HG02678 (cell line): ENCODE results near the gene NDUFA7.
"Not testable (repeated sequence)": the region's sequence is repeated elsewhere in the genome, so short reads cannot be mapped to it uniquely, and the experiment has no call there.

Experiments used
- ATAC-seq: cut with Tn5 transposase; IDR thresholded peaks from one replicate; pipeline ENCODE4 v1.9.1; 2021; ENCODE audit warnings: mild to moderate bottlenecking, moderate library complexity; ENCODE audit not compliant: unreplicated experiment

The NDUFA7 gene

DNA sequence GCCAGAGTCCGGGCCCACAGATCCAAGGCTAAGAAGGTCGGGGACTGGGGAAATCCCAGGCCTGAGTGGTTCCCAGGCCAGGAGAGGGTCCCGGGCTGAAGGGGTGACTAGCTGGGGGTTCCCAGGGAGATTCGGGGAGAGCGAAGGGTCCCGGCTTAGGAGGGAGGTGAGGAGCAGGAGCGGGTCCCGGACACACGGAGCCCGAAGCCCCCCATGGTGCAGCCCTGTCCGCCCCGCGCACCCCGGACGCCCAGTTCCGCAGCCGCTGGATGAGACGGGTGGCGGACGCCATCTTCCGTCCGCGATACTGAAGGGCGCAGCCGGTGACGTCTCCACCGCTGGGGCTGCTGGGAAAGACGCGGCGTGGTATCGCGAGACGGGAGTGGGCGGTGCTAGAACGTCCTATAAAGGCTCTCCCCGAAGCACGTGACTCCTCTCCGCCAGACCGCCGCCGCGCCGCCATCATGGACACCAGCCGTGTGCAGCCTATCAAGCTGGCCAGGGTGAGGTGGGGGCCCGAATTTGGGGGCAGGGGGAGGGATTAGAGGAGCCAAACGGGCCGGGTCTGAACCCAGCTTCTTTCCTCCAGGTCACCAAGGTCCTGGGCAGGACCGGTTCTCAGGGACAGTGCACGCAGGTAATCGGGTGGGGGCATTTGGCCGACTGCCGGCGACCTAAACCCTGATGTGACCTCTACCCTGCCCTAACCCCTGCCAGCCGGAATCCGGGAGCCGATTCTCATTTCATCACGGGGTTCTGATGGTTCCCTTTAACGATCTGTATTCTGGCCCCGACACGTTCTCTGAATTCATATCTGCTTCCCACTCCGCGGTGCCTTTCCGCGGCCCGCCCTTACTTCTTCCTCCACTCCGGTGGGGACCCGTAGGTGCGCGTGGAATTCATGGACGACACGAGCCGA is at the start of gene NDUFA7, which contains the start of gene RPS28:
NDUFA7 (minus strand) TSS at position 309 of the 919 bp plus-strand sequence; CDS start at position 292, 17 bp downstream.
RPS28 (plus strand) TSS at position 430 of the 919 bp plus-strand sequence; CDS start at position 465, 35 bp downstream.
- ATAC-seq: peak; percentile 90

- ATAC-seq: no peak
Observed at GRCh38 chr19:8370176-8371010, 49.2 kb upstream of the NDUFA7 start.

DNA sequence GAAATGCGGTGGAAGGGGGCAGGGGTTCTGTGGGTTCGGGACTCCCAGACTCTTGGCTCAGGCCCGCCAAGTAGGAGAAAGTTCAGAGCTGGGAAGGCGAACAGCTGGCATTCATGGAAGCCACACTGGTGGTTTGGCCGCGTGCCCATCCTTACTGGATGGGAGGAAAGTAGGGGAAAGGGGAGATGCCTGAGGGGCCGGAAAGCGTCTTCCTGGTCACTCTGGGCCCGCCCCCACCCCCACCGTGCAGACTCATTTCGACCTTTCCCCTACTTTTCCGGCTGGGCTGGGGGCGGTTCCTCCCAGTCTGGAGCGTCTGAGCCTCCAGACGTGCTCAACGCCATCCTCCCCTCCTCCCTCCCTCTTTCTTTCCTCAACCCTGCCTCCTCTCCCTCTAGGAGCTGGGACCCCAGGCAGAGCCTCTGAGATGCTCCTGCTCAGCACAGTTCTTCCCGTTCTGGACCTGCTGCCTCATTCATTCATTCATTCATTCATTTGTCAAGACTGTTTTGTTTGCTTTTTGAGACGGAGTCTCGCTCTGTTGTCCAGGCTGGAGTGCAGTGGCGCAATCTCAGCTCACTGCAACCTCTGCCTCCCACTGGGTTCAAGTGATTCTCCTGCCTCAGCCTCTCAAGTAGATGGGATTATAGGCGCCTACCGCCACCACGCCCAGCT is 46.3 kb upstream of the NDUFA7 start:
- no peak for ATAC-seq

- ATAC-seq: no peak
Observed at GRCh38 chr19:8366961-8367326, 45.8 kb upstream of the NDUFA7 start.

DNA sequence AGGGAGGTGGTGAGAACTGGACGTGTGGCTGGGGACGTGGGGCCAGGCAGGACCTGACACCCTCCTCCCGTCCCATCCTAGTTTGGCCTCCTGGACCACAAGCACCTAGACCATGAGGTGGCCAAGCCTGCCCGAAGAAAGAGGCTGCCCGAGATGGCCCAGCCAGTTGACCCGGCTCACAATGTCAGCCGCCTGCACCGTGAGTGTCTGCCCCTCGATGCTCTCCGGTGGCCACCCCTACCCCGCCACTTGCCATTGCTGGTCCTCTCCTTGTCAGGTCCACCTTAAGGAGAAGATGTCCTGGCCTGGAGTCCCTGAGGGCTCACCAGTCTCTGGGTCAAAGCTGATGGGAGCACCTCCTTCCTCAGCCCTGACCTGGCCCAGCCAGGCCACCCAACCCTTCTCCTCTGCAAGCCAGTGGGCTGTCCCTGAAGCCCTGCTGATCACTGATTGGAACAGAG is 45.0 kb upstream of the NDUFA7 start:
- ATAC-seq: no peak

GRCh38 chr19:8363803-8364771 is 42.9 kb upstream of the NDUFA7 start, which contains the start of gene ANGPTL4:
TSS of gene ANGPTL4 (plus strand) at chr19:8364155. CDS start at chr19:8364322, 167 bp downstream.
- no peak for ATAC-seq

DNA sequence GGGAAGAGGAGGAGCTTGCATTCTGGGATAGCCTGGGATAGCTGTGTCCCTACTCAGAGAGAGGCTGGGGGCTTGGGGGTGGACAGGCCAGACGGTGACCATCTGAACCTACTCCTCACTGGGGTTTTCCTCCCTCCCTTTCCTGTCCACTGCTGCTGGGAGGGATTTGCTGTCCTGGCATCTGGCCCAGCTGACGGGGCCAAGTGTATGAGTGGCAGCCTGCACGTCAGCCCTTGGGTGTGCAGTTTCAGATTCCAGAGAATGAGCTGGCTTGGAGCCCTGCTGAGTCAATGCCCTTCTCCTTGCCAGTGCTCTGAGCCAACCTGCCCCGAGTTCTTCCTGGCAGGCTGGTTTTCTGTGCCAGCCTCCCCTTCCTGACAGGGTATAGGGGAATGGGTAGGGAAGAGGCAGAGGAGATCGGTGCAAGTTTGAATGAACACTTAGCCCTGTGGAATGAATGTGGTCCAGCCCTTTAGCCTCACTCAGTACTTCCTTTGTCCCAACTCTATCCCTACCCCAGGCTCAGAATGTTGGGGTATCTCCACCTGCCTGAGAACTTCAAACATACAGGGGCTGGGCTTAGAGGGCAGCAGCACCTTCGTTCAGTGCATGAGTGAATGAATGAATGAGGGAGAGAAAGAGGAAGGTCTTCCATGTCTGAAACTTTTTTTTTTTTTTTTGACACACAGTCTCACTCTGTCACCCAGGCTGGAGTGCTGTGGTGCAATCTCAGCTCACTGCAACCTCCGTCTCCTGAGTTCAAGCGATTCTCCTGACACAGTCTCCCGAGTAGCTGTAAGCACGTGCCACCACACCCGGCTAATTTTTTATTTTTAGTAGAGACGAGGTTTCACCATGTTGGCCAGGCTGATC is 41.0 kb upstream of the NDUFA7 start:
- no peak for ATAC-seq

GRCh38 chr19:8360196-8360595 is 39.0 kb upstream of the NDUFA7 start:
- no peak for ATAC-seq

DNA sequence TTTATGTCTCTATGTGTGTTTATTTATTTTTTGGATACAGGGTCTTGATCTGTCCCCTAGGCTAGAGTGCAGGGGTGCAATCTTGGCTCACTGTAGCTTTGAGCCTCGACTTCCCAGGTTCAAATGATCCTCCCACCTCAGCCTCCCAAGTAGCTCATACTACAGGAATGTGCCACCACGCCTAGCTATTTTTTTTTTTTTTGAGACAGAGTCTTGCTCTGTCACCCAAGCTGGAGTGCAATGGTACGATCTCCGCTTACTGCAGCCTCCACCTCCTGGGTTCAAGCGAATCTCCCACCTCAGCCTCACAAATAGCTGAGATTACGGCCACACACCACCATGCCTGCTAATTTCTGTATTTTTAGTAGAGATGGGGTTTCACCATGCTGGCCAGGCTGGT is 37.8 kb upstream of the NDUFA7 start:
- no peak for ATAC-seq

GRCh38 chr19:8357007-8357521 is 35.9 kb upstream of the NDUFA7 start:
- no peak for ATAC-seq

- no peak for ATAC-seq
Observed at GRCh38 chr19:8355631-8356402, 34.6 kb upstream of the NDUFA7 start.

- not testable (repeated sequence) for ATAC-seq
Observed at GRCh38 chr19:8352845-8353244, 31.7 kb upstream of the NDUFA7 start.

GRCh38 chr19:8352134-8352827 is 31.1 kb upstream of the NDUFA7 start:
- no peak for ATAC-seq

GRCh38 chr19:8349629-8350372 is 28.6 kb upstream of the NDUFA7 start:
- ATAC-seq: not testable (repeated sequence)

DNA sequence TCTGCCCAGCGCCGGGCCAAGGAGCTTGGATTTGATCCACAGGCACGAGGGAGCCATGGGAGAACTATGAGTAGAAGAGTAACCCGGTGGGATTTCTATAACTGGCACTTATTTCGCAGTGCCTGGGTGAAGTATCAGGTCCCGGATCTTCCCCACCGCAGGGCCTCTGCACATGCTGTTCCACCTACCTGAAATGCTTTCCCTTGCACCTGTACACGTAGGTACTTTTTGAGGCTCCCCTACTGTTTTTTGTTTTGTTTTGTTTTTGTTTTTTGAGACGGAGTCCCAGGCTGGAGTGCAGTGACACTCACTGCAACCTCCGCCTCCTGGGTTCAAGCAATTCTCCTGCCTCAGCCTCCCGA is 22.3 kb upstream of the NDUFA7 start:
- no peak for ATAC-seq

GRCh38 chr19:8342684-8343482 is 21.7 kb upstream of the NDUFA7 start, which contains the start of gene KANK3:
TSS of gene KANK3 (minus strand) at chr19:8343262. CDS start at chr19:8337828, 5,434 bp downstream.
- peak; percentile 93 for ATAC-seq
